ENCODE results near the gene ELAVL2.

ELAVL2 gene

GRCh38 chr9:23823269-23823668 is 2.8 kb downstream of the ELAVL2 start:
- Histone ChIP-seq H3K27me3 (ENCODE audit: insufficient read depth, poor library complexity, severe bottlenecking) (peaks cover 4% of the 10 kb centered on the region), H3K27ac (replicated peaks) (no peak overlapping the region), H3K4me3 (replicated peaks; ENCODE audit: insufficient read depth, low read length) (no peak overlapping the region)
- TF ChIP-seq POLR2AphosphoS5 (IDR thresholded peaks at IDR 0.05; ENCODE audit: low read depth) (no peak), CTCF (IDR thresholded peaks at IDR 0.05; ENCODE audit: insufficient read depth, low read length) (no peak), GABPA (IDR thresholded peaks at IDR 0.05; ENCODE audit: low read depth) (no peak), REST (IDR thresholded peaks at IDR 0.05; ENCODE audit: insufficient replicate concordance, low read depth) (no peak), SPI1 (IDR thresholded peaks at IDR 0.05; ENCODE audit: borderline replicate concordance, low read depth) (no peak)
- DNase-seq (ENCODE audit: low read depth in 1 of 2, low spot score in 1 of 2): no peak

- TF ChIP-seq CTCF (IDR thresholded peaks at IDR 0.05; ENCODE audit: insufficient read depth, low read length): no peak
- TF ChIP-seq SPI1 (IDR thresholded peaks at IDR 0.05; ENCODE audit: borderline replicate concordance, low read depth): no peak
- TF ChIP-seq GABPA (IDR thresholded peaks at IDR 0.05; ENCODE audit: low read depth): no peak
- no peak overlapping the region for H3K27ac ChIP-seq (replicated peaks)
- no peak overlapping the region for H3K4me3 ChIP-seq (replicated peaks; ENCODE audit: insufficient read depth, low read length)
- peaks cover 4% of the 10 kb centered on the region for H3K27me3 ChIP-seq (ENCODE audit: insufficient read depth, poor library complexity, severe bottlenecking)
- no peak for DNase-seq (ENCODE audit: low read depth in 1 of 2, low spot score in 1 of 2)
Observed at GRCh38 chr9:23822261-23823169, 3.5 kb downstream of the ELAVL2 start.

- no peak overlapping the region for H3K27ac ChIP-seq (replicated peaks)
- DNase-seq (ENCODE audit: low read depth in 1 of 2, low spot score in 1 of 2): no peak
- no peak overlapping the region for H3K4me3 ChIP-seq (replicated peaks; ENCODE audit: insufficient read depth, low read length)
- H3K27me3 ChIP-seq (ENCODE audit: insufficient read depth, poor library complexity, severe bottlenecking): peaks cover 4% of the 10 kb centered on the region
- TF ChIP-seq CTCF (IDR thresholded peaks at IDR 0.05; ENCODE audit: insufficient read depth, low read length) (no peak), GABPA (IDR thresholded peaks at IDR 0.05; ENCODE audit: low read depth) (no peak), SPI1 (IDR thresholded peaks at IDR 0.05; ENCODE audit: borderline replicate concordance, low read depth) (no peak), REST (IDR thresholded peaks at IDR 0.05; ENCODE audit: insufficient replicate concordance, low read depth) (no peak), POLR2AphosphoS5 (IDR thresholded peaks at IDR 0.05; ENCODE audit: low read depth) (no peak)
Observed at GRCh38 chr9:23821375-23822181, 4.5 kb downstream of the ELAVL2 start.

All from HL-60 (cell line).